Measurements from ENCODE around the gene OVAAL.

- TF ChIP-seq POLR2AphosphoS5 (IDR thresholded peaks at IDR 0.05; ENCODE audit: borderline replicate concordance, low read depth, low read length) (no peak), EZH2 (IDR thresholded peaks at IDR 0.05) (no peak)
Measured at GRCh38 chr1:180603850-180604226, 45.1 kb downstream of the OVAAL start.

Data from SK-N-MC (cell line).